Ureter (tissue), 1 donor: ENCODE data around the gene MFAP2. TPM values are rescaled to one million over a fixed set of nuclear protein-coding genes. Genes with fewer than 3 reads are reported as not detected.

Source experiments
- DNase-seq: peaks from one replicate; pipeline ENCODE4 v3.0.0-alpha.2; 2020; ENCODE audit warnings: low spot score
- total RNA-seq: library from RNA; stranded (reverse); gene quantifications from one replicate; pipeline ENCODE4 v1.2.4, GENCODE V29; 2023
- donor health status: DM: yes; HTN: yes; CAD: no.

Gene MFAP2
- total RNA-seq, 1 donor from 2014 or later = 7.1 TPM

- no peak for DNase-seq
Observed at GRCh38 chr1:17008208-17008855, 27.9 kb upstream of the MFAP2 start.

- no peak for DNase-seq
Observed at GRCh38 chr1:17007121-17007520, 26.7 kb upstream of the MFAP2 start.

GRCh38 chr1:17005365-17005740 is 24.9 kb upstream of the MFAP2 start:
- no peak for DNase-seq

- DNase-seq = no peak
Observed at GRCh38 chr1:17004466-17005364, 24.3 kb upstream of the MFAP2 start.

- no peak for DNase-seq
Observed at GRCh38 chr1:17002524-17002902, 22.1 kb upstream of the MFAP2 start.

- DNase-seq = no peak
Observed at GRCh38 chr1:17001760-17002523, 21.5 kb upstream of the MFAP2 start.

- DNase-seq = no peak
Observed at GRCh38 chr1:16999863-17000262, 19.4 kb upstream of the MFAP2 start.

GRCh38 chr1:16998589-16998988 is 18.2 kb upstream of the MFAP2 start:
- no peak for DNase-seq

GRCh38 chr1:16996845-16997244 is 16.4 kb upstream of the MFAP2 start:
- DNase-seq = no peak

- DNase-seq = no peak
Observed at GRCh38 chr1:16993521-16994038, 13.2 kb upstream of the MFAP2 start.

- DNase-seq = no peak
Observed at GRCh38 chr1:16992675-16993074, 12.3 kb upstream of the MFAP2 start.

GRCh38 chr1:16992102-16992501 is 11.7 kb upstream of the MFAP2 start:
- no peak for DNase-seq

GRCh38 chr1:16991571-16991970 is 11.2 kb upstream of the MFAP2 start:
- DNase-seq = no peak

- DNase-seq = no peak
Observed at GRCh38 chr1:16989676-16990391, 9.4 kb upstream of the MFAP2 start.

- DNase-seq = no peak
Observed at GRCh38 chr1:16988210-16988609, 7.8 kb upstream of the MFAP2 start.

GRCh38 chr1:16986962-16987361 is 6.5 kb upstream of the MFAP2 start:
- no peak for DNase-seq

GRCh38 chr1:16986560-16986959 is 6.1 kb upstream of the MFAP2 start:
- DNase-seq = no peak

GRCh38 chr1:16986113-16986512 is 5.7 kb upstream of the MFAP2 start:
- no peak for DNase-seq

GRCh38 chr1:16984717-16985116 is 4.3 kb upstream of the MFAP2 start:
- DNase-seq = peak; percentile 63

GRCh38 chr1:16983649-16984048 is 3.2 kb upstream of the MFAP2 start:
- DNase-seq = no peak

- no peak for DNase-seq
Observed at GRCh38 chr1:16982902-16983301, 2.5 kb upstream of the MFAP2 start.
